Lung microvascular endothelial cell (primary cell): ENCODE data around the gene ATP13A3. TPM values are rescaled to one million over a fixed set of nuclear protein-coding genes. Genes with fewer than 3 reads are reported as not detected.

Source experiments
- DNase-seq, 2 donors: peaks; one replicate each; pipeline versions ENCODE4 v3.0.0 to v3.0.0-alpha.2; 2010; ENCODE audit warnings: low read depth in 2 of 2
- total RNA-seq: library from RNA; depleted of rRNA; stranded (reverse); fragments of >200 nt; gene quantifications from 2 replicates; pipeline ENCODE4 v1.2.1, GENCODE V29; 2014

The ATP13A3 gene
- total RNA-seq, 1 donor from 2014 or later = 121 TPM

GRCh38 chr3:194374935-194375334, 111.9 kb downstream of the ATP13A3 start:
- no peak for DNase-seq

DNA sequence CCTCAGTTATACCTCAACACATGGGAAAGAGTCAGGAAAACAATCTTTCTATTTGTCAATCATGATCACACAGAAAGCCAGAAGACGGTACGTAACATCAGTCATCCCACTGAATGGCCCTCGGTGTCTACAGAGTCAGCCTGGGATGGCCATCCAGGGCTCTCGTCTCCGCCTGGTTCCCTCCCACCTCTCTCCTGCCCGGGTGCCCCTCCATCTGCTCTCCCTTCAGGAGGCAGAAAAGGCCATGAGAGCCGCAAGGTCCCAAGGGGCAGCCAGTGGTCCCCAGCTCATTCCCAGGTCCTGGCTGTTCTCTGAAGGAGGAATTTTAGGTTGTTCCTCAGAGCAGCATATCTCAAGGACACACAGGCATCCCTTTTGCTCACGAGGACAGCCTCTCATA, 112.9 kb downstream of the ATP13A3 start:
- no peak for DNase-seq

- DNase-seq = no peak
Observed at GRCh38 chr3:194373028-194373427, 113.8 kb downstream of the ATP13A3 start.

GRCh38 chr3:194370753-194371152, 116.0 kb downstream of the ATP13A3 start:
- no peak for DNase-seq

GRCh38 chr3:194369522-194370279, 117.1 kb downstream of the ATP13A3 start, which contains the start of gene LRRC15:
TSS of gene LRRC15 (minus strand) at chr3:194369743. CDS start at chr3:194361043, 8,700 bp downstream.
- DNase-seq = peak; percentile 56 to 67

DNA sequence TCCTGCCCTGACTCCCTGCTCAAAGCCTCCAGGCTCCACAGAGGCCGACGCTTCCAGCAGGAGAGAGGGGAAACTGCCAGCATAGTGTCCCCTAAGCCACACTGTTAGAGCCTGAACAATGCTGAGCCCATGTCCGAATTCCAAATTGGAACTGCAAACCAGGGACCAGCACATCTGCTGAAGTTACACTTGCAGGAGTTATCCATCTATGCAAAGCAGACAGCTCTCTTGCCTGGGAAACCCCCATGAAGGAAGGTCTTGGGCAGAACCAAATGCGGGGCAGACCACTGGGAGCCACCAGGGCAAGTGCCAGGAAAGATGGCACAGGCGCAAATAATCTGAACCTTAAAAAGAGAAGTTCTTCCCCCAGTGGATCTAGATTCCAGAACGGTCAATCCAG, 117.9 kb downstream of the ATP13A3 start:
- no peak for DNase-seq

DNA sequence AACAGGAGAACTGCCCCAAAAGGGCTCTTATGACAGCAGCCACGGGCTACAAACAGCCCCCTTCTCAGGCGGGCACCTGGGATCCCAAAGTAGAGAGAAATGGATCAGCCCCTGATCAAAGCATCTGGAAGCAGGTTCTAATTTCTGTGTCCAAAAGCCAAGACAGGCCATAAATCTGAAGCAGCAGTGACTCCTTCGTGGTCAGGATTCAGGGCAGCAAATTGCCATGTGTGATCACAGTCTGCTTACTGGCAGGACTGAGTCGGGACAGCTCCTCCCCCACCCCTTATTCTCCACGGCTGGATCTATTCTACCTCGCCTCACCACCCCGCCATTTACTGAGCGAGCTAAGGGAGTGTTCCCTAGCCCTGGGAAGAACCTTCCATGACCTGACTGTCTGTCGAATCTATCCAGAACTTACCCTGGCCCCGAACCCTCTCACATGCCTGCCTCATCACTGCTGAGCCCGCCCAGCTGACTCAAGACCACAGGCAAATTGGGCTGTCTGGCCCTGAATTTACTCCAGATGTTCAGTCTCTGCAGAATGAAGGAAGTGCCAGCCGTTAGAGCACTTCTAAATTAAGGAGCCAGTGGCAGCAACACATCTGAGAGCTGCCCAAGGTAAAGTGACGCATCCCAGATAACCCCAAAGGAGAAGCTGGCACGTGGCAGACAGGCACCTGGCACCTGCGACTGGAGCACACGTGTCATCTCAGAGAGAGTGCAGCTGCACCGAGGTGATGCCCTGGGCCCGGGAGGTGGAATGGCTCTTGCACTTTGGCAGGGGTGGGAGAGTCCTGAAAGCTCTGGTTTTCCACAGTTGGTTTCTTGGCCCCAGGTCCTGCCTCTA, 118.6 kb downstream of the ATP13A3 start:
- no peak for DNase-seq

DNA sequence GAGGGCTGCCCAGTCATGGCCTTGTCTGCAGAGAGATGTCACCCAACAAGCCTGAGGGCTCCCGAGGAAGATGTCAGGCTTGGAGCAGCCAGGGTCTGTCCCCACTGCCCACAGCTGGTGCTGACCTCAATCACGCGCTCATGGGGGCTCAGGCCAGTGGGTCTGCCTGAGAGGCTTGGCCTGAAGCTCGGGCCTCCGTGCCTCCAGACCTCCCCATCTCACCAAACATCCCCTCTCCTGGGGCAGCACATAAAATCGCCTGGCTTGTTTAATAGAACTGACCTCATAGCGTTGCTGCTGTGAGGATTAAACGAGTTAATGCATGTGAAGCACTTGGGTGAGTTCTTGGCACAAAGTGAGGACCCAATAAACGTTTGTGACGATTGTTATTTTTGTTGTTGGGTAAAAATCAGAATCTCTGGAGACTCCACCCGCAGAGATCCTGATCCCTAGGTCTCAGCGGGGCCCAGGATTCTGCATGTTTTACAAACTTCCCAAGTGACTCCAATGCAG, 120.8 kb downstream of the ATP13A3 start:
- DNase-seq = no peak

DNA sequence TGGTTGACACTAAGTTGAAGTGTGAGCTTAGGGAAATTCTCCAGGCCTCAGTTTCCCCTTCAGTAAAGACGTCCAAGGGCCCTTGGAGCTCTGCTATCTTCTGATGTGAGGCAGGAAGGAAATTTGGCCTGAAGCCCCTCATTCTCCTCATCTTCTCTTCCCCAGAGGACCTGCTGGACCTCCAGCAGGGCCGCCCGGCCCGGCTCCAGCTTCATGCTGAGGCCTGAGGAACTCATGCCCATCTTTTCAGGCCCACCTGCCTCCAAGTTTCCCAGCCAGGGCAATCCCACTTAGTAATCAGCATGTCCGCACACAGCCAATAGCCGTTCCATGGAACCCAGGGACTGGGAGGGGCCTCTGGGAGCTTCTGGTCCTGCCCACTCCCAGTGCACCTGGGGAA, 121.3 kb downstream of the ATP13A3 start:
- no peak for DNase-seq

DNA sequence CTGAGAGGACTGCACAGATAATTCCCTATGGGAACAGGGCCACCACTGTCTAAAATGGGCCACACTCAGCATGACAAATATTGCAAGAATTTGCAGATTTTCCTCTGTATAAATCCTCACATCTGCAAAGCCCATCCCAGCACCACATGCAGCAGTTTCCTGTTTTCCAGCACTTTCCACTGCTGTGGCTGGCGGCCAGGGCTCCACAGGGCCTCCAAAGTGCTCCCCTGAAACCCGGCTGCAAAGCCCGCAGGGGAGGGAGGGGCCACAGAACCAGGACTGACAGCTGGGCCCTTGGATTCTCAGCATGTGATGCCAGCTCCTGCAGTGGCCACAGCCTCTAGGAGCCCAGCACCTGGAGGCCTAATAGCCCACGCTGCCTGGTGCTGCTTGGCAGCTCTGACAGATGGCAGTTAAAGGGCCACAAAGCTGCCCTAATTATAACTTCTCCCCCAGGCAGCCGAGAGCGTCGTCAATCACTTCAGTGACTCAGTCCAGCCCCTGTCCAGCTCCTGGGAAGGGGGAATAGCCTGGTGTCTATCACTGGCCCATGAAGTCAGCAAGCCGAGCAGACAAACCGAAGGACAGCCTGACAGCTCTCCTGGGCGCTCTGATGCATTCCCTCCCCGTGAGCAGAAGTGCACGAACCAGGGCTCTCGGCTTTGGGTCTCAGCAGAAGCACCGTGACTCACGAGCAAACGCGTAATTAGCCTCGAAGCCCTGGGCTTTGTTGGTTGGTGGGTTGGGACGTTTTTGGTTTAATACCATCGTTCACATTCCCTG, 122.0 kb downstream of the ATP13A3 start:
- DNase-seq = peak; percentile 82 to 95

DNA sequence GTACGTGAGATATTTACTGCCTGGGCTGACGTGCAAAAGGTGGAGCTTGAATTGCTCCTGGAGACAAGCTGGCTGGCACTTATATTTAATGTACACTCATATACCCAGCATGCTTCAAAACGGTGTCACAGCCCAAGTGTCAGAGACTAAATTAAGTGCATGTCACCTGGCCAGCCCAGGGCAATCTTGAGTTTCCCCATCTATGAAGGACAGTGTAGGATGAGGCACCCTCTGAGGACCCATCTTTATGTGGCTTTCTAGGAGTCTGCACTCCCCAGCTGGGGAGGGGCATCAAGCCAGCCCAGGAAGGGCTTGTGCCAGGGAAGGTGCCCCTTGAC, 122.5 kb downstream of the ATP13A3 start:
- DNase-seq = no peak

GRCh38 chr3:194360568-194360967, 126.2 kb downstream of the ATP13A3 start:
- DNase-seq = no peak

- DNase-seq = no peak
Observed at GRCh38 chr3:194357681-194358080, 129.1 kb downstream of the ATP13A3 start.

DNA sequence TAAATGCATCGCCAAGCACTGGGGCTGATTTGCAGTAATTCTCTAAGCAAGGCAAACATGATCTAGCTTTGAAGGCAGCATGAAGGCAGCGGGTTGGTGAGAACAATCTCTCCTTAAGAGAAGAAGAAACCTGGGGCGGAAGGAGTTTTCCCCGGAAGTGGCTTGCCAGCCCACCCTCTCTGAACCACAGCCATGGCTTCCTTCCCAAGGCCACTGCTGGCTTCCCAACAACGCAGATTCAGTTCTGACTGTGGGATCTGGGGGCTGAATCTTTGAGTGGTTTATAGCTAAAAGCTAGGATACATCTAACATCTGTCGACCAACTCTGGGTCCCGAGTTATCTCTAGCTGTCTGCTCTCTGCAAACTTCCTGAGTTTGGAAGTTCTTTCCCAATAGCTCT, 131.4 kb downstream of the ATP13A3 start:
- DNase-seq = no peak

- DNase-seq = no peak
Observed at GRCh38 chr3:194354315-194354714, 132.5 kb downstream of the ATP13A3 start.

Other genes starting within 250 kb of the ATP13A3 start
- gene CPN2, start 135.7 kb downstream of the ATP13A3 start, total RNA-seq = not detected in 2 replicates
- 0.20 and 0.22 TPM in 2 replicates for gene LRRC15, start 117.3 kb downstream of the ATP13A3 start, total RNA-seq
- under 0.01 and 0.20 TPM in 2 replicates for gene GP5, start 87.7 kb downstream of the ATP13A3 start, total RNA-seq
- 27.5 and 48.6 TPM in 2 replicates for gene TMEM44, start 146.4 kb upstream of the ATP13A3 start, total RNA-seq
- 48.6 and 54.6 TPM in 2 replicates for gene LSG1, start 185.2 kb upstream of the ATP13A3 start, total RNA-seq
- 93.1 and 227 TPM in 2 replicates for gene FAM43A, start 198.9 kb upstream of the ATP13A3 start, total RNA-seq